A673 (cell line): ENCODE results near the gene NKX1-1.

Experiments
- EZH2 ChIP-seq: fragments of 200-600 bp; sonication (generic); IDR thresholded peaks from 2 replicates; pipeline ENCODE4 v1.6.1; 2017; ENCODE audit warnings: borderline replicate concordance, low read depth, mild to moderate bottlenecking, mixed read lengths, antibody characterized with exemption, low read length; ENCODE audit not compliant: poor library complexity, severe bottlenecking
- TF ChIP-seq, protein P1 (sequence below): fragments of 300-800, 200-600 bp; sonication (generic); conservative IDR thresholded peaks from 2 replicates; pipeline ENCODE4 v1.5.1; 2017; ENCODE audit warnings: low read depth, mild to moderate bottlenecking, antibody characterized with exemption, low read length, moderate library complexity, mixed read lengths

DNA sequence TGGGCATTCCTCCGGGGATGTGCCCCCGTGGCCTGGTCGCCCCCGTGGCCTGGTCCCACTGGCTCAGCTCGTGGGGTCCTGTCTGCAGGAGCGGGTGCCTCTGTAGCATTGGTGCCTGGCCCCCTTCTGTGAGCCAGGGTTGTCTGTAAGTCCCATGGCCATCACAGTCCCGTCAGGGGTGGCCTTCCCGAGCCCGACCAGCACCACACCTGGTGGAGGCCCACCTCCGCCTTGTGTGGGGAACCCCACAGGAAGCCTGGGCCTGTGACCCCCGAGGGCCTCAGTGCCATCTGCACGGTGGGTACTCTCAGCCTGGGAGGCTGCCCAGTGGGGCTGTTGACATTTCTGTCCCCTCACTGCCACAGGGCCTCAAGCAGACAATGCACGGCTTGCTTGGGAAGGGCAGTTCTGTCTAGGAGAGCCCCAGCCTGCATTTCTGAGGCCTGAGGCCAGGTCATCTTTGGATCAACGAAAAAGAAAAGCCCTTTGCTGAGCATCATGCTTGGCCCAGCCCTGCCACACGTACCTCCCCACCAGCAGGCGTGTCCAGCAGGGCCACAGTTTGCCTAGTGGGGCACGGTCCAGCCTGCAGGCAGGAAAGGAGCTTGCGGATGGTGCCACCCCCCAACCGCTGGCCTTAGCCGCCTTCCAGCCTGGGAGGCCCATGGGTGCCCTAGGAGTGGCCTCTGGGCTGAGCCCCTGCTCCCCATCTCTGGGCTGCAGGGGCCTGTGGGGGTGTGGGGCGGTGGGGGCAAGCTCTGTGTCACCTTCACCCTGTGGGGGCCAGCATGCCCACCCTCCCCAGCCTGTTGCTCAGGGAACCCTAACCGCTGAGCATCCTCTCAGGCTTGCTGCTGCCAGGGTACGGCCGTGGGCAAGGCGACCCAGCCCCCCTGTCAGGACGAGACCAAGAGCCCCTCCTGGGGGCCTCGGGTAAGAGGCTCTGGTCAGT is 23.2 kb downstream of the NKX1-1 start:
- no peak for TF ChIP-seq EZH2
- TF ChIP-seq, protein P1, sequence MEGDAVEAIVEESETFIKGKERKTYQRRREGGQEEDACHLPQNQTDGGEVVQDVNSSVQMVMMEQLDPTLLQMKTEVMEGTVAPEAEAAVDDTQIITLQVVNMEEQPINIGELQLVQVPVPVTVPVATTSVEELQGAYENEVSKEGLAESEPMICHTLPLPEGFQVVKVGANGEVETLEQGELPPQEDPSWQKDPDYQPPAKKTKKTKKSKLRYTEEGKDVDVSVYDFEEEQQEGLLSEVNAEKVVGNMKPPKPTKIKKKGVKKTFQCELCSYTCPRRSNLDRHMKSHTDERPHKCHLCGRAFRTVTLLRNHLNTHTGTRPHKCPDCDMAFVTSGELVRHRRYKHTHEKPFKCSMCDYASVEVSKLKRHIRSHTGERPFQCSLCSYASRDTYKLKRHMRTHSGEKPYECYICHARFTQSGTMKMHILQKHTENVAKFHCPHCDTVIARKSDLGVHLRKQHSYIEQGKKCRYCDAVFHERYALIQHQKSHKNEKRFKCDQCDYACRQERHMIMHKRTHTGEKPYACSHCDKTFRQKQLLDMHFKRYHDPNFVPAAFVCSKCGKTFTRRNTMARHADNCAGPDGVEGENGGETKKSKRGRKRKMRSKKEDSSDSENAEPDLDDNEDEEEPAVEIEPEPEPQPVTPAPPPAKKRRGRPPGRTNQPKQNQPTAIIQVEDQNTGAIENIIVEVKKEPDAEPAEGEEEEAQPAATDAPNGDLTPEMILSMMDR: no peak
